Karpas-422 (cell line): ENCODE data around the gene MAGEB17. TPM values are rescaled to one million over a fixed set of nuclear protein-coding genes. Genes with fewer than 3 reads are reported as not detected.
A peak's percentile ranks its signal among the peaks of the same experiment; 100 is the strongest.

Source experiments
- DNase-seq: peaks from one replicate; pipeline ENCODE4 v3.0.0-alpha.2; 2015
- H2AFZ ChIP-seq: fragments of 200-600 bp; sonication (generic); 2 replicates; pipeline ENCODE4 v1.6.1; 2014; ENCODE audit warnings: antibody characterized with exemption, low read length, mixed read lengths
- H3K27ac ChIP-seq: fragments of 200-600 bp; sonication (generic); 2 replicates; pipeline ENCODE4 v1.5.1; 2014; ENCODE audit warnings: mild to moderate bottlenecking, low read length, moderate library complexity
- H3K27me3 ChIP-seq: fragments of 200-600 bp; sonication (generic); 2 replicates; pipeline ENCODE4 v1.6.1; 2014; ENCODE audit warnings: low read length, mixed read lengths
- H3K36me3 ChIP-seq: fragments of 200-600 bp; sonication (generic); 2 replicates; pipeline ENCODE4 v1.6.1; 2014; ENCODE audit warnings: low read length, mixed read lengths; ENCODE audit not compliant: insufficient read depth
- H3K4me1 ChIP-seq: fragments of 200-600 bp; sonication (generic); 2 replicates; pipeline ENCODE4 v1.6.1; 2014; ENCODE audit warnings: mild to moderate bottlenecking, low read length, mixed read lengths
- H3K4me2 ChIP-seq: fragments of 200-600 bp; sonication (generic); 2 replicates; pipeline ENCODE4 v1.6.1; 2014; ENCODE audit warnings: low read length, low read depth, mild to moderate bottlenecking; ENCODE audit not compliant: poor library complexity, severe bottlenecking
- H3K4me3 ChIP-seq: fragments of 200-600 bp; sonication (generic); 2 replicates; pipeline ENCODE4 v1.5.1; 2014; ENCODE audit warnings: mild to moderate bottlenecking, antibody characterized with exemption, low read length, mixed read lengths
- H3K79me2 ChIP-seq: fragments of 200-600 bp; sonication (generic); 2 replicates; pipeline ENCODE4 v1.6.1; 2014; ENCODE audit warnings: mild to moderate bottlenecking, low read length, mixed read lengths
- H3K9ac ChIP-seq: fragments of 200-600 bp; sonication (generic); 2 replicates; pipeline ENCODE4 v1.6.0; 2014; ENCODE audit warnings: low read length
- H3K9me2 ChIP-seq: fragments of 200-600 bp; sonication (generic), shearing (Covaris generic); replicated peaks from 2 replicates; pipeline ENCODE4 v1.6.0; 2014; ENCODE audit warnings: mild to moderate bottlenecking, low read length, moderate library complexity; ENCODE audit not compliant: insufficient read depth
- H3K9me3 ChIP-seq: fragments of 300-700, 200-600 bp; sonication (generic); 2 replicates; pipeline ENCODE4 v1.6.1; 2014; ENCODE audit warnings: low read length, mixed read lengths
- H4K20me1 ChIP-seq: fragments of 200-600 bp; sonication (generic); 2 replicates; pipeline ENCODE4 v1.6.1; 2014; ENCODE audit warnings: mild to moderate bottlenecking, antibody characterized with exemption, low read length, low read depth; ENCODE audit not compliant: insufficient read depth
- total RNA-seq: library from RNA; depleted of rRNA; stranded (reverse); fragments of >200 nt; shearing (Covaris generic); gene quantifications from 2 replicates; pipeline ENCODE4 v1.2.3, GENCODE V29; 2014; ENCODE audit warnings: low replicate concordance

MAGEB17 gene
- total RNA-seq, 1 experiment from 2014 or later = not detected

DNA sequence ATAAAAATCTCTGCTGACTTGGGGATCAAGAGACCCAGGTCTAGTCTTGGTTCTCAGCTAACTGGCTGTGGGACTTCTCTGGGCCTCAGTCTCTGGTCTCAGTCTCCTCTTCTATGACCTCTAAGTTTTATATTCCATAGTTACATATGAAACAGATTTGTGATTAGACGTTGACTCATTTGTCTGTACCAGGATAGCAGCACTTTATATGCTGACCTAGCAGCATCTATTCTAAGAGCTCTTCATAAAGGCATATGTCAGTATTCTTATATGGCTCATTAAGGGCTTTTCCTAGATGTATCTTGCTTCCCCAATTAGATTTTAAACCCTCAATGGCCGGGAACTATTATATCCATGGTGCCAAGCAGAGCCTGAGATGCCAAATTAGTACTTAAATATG lies 31.2 kb upstream of the MAGEB17 start:
- no peaks in the 10 kb centered on the region for H3K36me3 ChIP-seq
- H4K20me1 ChIP-seq = no peaks in the 10 kb centered on the region
- H3K9ac ChIP-seq = no peak overlapping the region
- no peaks in the 10 kb centered on the region for H3K9me2 ChIP-seq
- H3K9me3 ChIP-seq = no peaks in the 10 kb centered on the region
- H3K4me1 ChIP-seq = peaks cover 12% of the 10 kb centered on the region
- H3K4me2 ChIP-seq = no peak overlapping the region
- no peak for DNase-seq
- no peaks in the 10 kb centered on the region for H3K27me3 ChIP-seq
- H2AFZ ChIP-seq = no peak overlapping the region
- no peak overlapping the region for H3K27ac ChIP-seq
- no peaks in the 10 kb centered on the region for H3K79me2 ChIP-seq
- H3K4me3 ChIP-seq = no peak overlapping the region

DNA sequence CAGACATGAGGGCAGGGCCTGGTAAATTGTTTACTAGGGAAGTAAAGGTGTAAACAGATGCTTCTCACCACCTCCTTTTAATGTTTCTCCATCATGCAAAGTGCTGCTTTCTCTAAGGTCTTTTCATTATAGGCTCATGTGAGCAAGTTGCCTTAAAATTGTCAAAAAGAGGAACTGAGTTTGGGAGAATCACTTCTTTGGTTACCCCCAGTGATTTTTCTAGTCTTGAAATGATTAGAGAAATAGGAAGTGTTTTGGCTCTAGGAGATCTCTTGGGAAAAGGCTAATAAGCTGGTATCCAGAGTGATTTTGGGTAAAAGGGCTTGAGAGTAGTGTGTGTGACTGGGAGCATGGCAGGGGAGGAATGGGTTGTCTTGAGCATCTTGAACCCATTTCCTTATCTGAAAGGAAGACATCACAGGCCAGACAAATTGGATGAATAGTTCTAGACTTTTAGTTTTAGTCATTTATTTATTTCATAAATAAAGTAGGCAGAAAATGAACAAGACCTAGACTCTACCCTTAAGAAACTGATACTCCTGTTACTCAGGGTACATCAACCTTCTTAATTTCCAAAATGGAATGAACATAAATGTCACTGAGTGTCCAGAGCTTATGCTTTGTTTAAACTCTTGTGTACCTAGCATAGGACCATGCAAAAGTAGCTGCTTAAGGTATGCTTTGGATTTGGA lies 29.7 kb upstream of the MAGEB17 start:
- DNase-seq = peak; percentile 60

DNA sequence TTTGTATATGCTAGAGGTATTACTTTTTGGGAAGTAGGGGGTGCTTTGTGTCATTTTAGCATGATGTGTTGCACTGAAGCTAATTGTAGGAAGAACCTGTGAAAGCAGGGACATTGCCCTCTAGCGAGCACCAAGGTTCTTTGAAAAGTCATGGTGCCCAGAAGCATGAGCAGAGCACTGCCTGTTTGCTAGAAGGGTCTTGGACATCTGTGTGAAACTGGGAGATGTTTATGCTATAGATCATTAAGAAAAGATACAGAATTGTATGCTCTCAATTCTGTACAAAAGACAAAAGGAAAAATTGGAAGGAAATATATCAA lies 29.2 kb upstream of the MAGEB17 start:
- Histone ChIP-seq H3K9ac (no peak overlapping the region), H3K4me1 (peaks cover 12% of the 10 kb centered on the region), H3K4me2 (no peak overlapping the region), H3K27ac (no peak overlapping the region), H2AFZ (no peak overlapping the region), H3K27me3 (no peaks in the 10 kb centered on the region), H3K4me3 (no peak overlapping the region), H3K79me2 (no peaks in the 10 kb centered on the region), H3K9me2 (no peaks in the 10 kb centered on the region), H4K20me1 (no peaks in the 10 kb centered on the region), H3K36me3 (no peaks in the 10 kb centered on the region), H3K9me3 (no peaks in the 10 kb centered on the region)
- DNase-seq = peak; percentile 79

More for the DNA sequence above, 29.7 kb upstream of the MAGEB17 start:
- Histone ChIP-seq H3K9ac (no peak overlapping the region), H3K4me1 (peaks cover 12% of the 10 kb centered on the region), H3K27ac (no peak overlapping the region), H3K79me2 (no peaks in the 10 kb centered on the region), H3K4me3 (no peak overlapping the region), H3K9me2 (no peaks in the 10 kb centered on the region), H2AFZ (no peak overlapping the region), H3K36me3 (no peaks in the 10 kb centered on the region), H3K4me2 (no peak overlapping the region), H4K20me1 (no peaks in the 10 kb centered on the region), H3K9me3 (no peaks in the 10 kb centered on the region), H3K27me3 (no peaks in the 10 kb centered on the region)

DNA sequence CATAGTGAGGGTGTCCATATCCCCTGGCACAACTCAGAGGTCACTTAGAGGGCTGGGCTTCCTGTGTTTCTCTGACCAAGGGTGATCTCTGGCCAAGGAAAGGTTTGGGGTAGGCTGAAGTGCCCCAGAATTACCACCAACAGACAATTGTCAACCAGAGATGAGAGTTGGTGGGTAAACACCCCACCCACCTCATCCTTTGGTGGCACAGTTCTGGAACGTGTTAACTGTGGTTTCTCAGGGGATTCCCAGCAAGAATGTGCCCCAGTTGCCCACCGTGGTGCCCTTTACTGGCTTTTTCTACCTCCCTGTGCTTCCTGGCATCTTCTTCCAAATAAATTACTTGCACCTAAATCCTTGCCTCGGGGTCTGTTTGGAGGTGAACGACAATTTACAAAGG lies 26.8 kb upstream of the MAGEB17 start:
- no peaks in the 10 kb centered on the region for H3K79me2 ChIP-seq
- DNase-seq = no peak
- no peak overlapping the region for H3K4me3 ChIP-seq
- no peak overlapping the region for H3K9ac ChIP-seq
- H3K27me3 ChIP-seq = no peaks in the 10 kb centered on the region
- H3K36me3 ChIP-seq = no peaks in the 10 kb centered on the region
- H3K9me2 ChIP-seq = no peaks in the 10 kb centered on the region
- H3K4me1 ChIP-seq = peaks cover 12% of the 10 kb centered on the region
- no peak overlapping the region for H3K4me2 ChIP-seq
- no peaks in the 10 kb centered on the region for H4K20me1 ChIP-seq
- H2AFZ ChIP-seq = no peak overlapping the region
- no peaks in the 10 kb centered on the region for H3K9me3 ChIP-seq
- no peak overlapping the region for H3K27ac ChIP-seq

DNA sequence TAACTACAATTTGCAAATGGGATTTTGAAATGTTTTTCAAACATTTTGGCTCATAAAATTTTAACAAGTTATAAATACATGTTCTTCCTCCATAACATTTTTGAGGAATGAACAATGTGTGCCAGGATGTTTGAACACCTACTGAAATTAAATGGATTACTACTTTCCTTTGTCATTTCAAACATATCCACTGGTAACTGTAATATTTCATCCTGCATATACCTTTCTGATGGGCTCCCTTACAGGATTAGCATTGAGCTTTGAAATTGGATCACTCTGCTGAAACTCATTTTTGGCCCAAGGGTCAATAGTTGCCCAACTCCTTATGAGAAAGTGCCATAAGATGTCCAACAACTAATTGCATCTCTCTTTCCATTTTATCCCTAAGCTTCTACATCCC lies 26.3 kb upstream of the MAGEB17 start:
- H3K4me3 ChIP-seq = no peak overlapping the region
- H2AFZ ChIP-seq = no peak overlapping the region
- H3K27me3 ChIP-seq = no peaks in the 10 kb centered on the region
- no peaks in the 10 kb centered on the region for H4K20me1 ChIP-seq
- no peak overlapping the region for H3K27ac ChIP-seq
- no peak for DNase-seq
- no peaks in the 10 kb centered on the region for H3K36me3 ChIP-seq
- H3K79me2 ChIP-seq = no peaks in the 10 kb centered on the region
- H3K9me3 ChIP-seq = no peaks in the 10 kb centered on the region
- no peak overlapping the region for H3K9ac ChIP-seq
- no peaks in the 10 kb centered on the region for H3K9me2 ChIP-seq
- peaks cover 12% of the 10 kb centered on the region for H3K4me1 ChIP-seq
- H3K4me2 ChIP-seq = no peak overlapping the region

DNA sequence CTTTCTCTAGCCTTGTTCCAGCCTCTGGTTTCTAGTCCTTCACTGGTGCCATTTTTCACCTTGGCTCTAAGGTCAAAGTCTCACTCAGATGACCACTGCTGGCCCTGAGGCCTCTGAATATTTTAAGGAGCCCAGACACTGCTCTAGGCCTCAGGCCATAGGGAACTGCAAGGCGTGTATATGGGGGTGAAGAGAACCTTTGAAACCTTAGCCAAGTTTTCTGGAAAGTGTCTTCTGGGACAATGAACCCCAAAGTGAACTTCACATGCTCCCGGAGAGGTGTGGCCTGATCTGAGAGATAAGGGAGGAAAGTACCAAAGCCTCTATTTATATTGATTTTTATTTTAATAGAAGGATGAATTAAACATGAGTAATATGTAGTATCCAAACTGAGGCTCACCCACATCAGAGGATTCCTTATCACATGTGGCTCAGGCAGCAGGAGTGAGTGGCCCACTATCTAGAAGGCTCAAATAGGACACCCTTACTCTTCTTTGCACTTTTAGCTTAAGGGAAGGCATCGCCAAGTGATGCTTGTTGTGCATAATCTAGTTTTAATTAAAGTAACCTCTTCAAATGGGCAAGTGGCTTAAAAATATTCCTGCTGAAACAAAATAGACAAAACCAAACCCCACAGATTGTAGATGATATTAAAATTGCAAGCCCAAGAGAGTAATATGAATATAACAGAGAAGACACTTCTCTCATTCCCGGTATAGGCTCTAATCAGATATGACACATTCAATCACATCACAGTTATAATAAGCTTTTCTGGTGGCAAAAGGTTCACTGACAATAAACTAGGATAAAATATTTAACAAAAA lies 25.6 kb upstream of the MAGEB17 start:
- Histone ChIP-seq H3K27ac (no peak overlapping the region), H3K27me3 (no peaks in the 10 kb centered on the region), H2AFZ (no peak overlapping the region), H3K9me3 (no peaks in the 10 kb centered on the region), H4K20me1 (no peaks in the 10 kb centered on the region), H3K4me3 (no peak overlapping the region), H3K9me2 (no peaks in the 10 kb centered on the region), H3K36me3 (no peaks in the 10 kb centered on the region), H3K4me2 (no peak overlapping the region), H3K4me1 (peaks cover 12% of the 10 kb centered on the region), H3K79me2 (no peaks in the 10 kb centered on the region), H3K9ac (no peak overlapping the region)
- DNase-seq = no peak

DNA sequence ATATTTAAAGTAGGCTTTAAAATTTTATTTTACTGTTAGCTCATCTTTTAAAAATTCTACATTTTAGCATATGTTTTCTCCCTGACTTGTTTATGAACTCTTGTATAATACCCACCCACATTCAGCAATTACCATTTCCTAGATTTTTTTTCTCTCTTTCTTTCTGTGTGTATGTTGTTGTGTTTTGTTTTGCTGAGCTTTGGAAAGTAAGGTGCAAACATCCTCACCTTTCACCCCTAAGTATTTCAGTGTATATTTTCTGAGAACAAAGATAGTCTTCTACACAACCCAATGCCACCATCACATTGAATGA lies 25.1 kb upstream of the MAGEB17 start:
- Histone ChIP-seq H3K36me3 (no peaks in the 10 kb centered on the region), H3K9me3 (no peaks in the 10 kb centered on the region), H3K27ac (no peak overlapping the region), H3K4me1 (peaks cover 8% of the 10 kb centered on the region), H3K27me3 (no peaks in the 10 kb centered on the region), H4K20me1 (no peaks in the 10 kb centered on the region), H3K9me2 (no peaks in the 10 kb centered on the region), H2AFZ (no peak overlapping the region), H3K79me2 (no peaks in the 10 kb centered on the region), H3K9ac (no peak overlapping the region), H3K4me3 (no peak overlapping the region), H3K4me2 (no peak overlapping the region)
- DNase-seq = no peak

DNA sequence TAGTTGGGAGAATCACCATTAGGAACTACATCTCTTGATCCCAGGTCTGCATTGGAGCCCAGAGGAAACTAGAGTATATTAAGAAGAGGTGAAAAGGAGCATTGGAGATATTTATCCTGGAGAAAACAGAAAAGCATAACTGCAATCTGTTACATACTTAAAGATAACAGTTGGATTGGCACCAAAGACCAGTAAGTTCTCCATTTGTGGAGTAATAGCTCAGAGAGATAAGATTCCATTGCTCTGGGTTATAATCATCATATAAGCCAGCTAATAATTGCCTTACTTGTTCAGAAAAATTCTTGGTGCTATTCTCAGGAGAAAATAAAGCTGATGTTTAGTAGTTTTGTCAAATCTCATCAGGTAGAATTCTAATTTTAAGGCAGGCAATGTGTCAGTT lies 23.3 kb upstream of the MAGEB17 start:
- Histone ChIP-seq H3K36me3 (no peaks in the 10 kb centered on the region), H3K9me2 (no peaks in the 10 kb centered on the region), H3K4me1 (no peaks in the 10 kb centered on the region), H2AFZ (no peak overlapping the region), H3K27ac (no peak overlapping the region), H3K9ac (no peak overlapping the region), H4K20me1 (no peaks in the 10 kb centered on the region), H3K27me3 (no peaks in the 10 kb centered on the region), H3K4me3 (no peak overlapping the region), H3K4me2 (no peak overlapping the region), H3K79me2 (no peaks in the 10 kb centered on the region), H3K9me3 (no peaks in the 10 kb centered on the region)
- DNase-seq = no peak
